HepG2 (cell line): Measurements from ENCODE around the gene WDR45B. TPM values are rescaled to one million over a fixed set of nuclear protein-coding genes. Genes with fewer than 3 reads are reported as not detected.
"Not testable (repeated sequence)": the region's sequence is repeated elsewhere in the genome, so short reads cannot be mapped to it uniquely, and the experiment has no call there.

Experiments used
- ATAC-seq: fragments of 200-7000 bp; cut with Tn5 transposase; 3 replicates; pipeline ENCODE4 v1.9.1; 2020; ENCODE audit warnings: mild to moderate bottlenecking, moderate library complexity
- BruUV-seq: library from RNA; stranded (reverse); fragments of 400-500 nt; replicated peaks from 2 replicates; lab custom pipeline; 2021; lab: Mats Ljungman, UMichigan
- CTCF ChIA-PET: fragments of 300-600 bp; formaldehyde crosslinking; extraction: SDS; loops from one replicate; lab custom pipeline; 2021; ENCODE audit warnings: low total read pairs, inconsistent platforms, low intra/inter-chr PET ratio; lab: Yijun Ruan, JAX
- POLR2A ChIA-PET: fragments of 350-600 bp; sonication (Branson Sonifier 250); formaldehyde crosslinking; loops from one replicate; lab custom pipeline; 2020; ENCODE audit warnings: antibody characterized with exemption, inconsistent platforms; lab: Yijun Ruan, JAX
- DNase-seq: peaks from one replicate; pipeline ENCODE4 v3.0.0-alpha.2; 2015; ENCODE audit warnings: low spot score
- FAIRE-seq: peaks from 3 replicates; lab custom pipeline; 2011; peaks lifted over from hg19 to GRCh38; lab: Jason Lieb, UNC
- H2AFZ ChIP-seq: one replicate; pipeline ENCODE4 v1.6.1; 2011; ENCODE audit warnings: low read length, inconsistent platforms
- H3K27ac ChIP-seq: fragments of 300-600 bp; 3 replicates; pipeline ENCODE4 v1.8.0; 2011; ENCODE audit warnings: mixed run types, mild to moderate bottlenecking, mixed read lengths, low read length, inconsistent platforms; ENCODE audit not compliant: insufficient read depth; ENCODE audit errors: extremely low read length
- H3K27me3 ChIP-seq, 2 experiments: fragments of 200-600 bp in 1 of 2; 2 replicates in 1 of 2; 3 replicates in 1 of 2; pipeline versions ENCODE4 v1.6.0 to v1.8.0; 2011; ENCODE audit warnings: low read length in 2 of 2, mild to moderate bottlenecking in 2 of 2, moderate library complexity in 2 of 2, inconsistent platforms in 1 of 2; ENCODE audit not compliant: insufficient read depth in 2 of 2, control insufficient read depth in 1 of 2
- H3K36me3 ChIP-seq, 2 experiments: fragments of 200-600 bp in 1 of 2; replicated peaks in 1 of 2; 2 replicates in 1 of 2; 3 replicates in 1 of 2; pipeline versions ENCODE4 v1.5.1 to v1.8.0; 2011; ENCODE audit warnings: low read length in 2 of 2, inconsistent platforms in 1 of 2; ENCODE audit not compliant: insufficient read depth in 2 of 2, control insufficient read depth in 1 of 2
- H3K4me1 ChIP-seq: 2 replicates; pipeline ENCODE4 v1.5.1; 2012; ENCODE audit warnings: low read length, inconsistent platforms; ENCODE audit not compliant: insufficient read depth
- H3K4me2 ChIP-seq: 2 replicates; pipeline ENCODE4 v1.6.0; 2011; ENCODE audit warnings: low read depth, low read length, inconsistent platforms
- H3K4me3 ChIP-seq, 3 experiments: fragments of 200-600 bp in 1 of 3; sonication (generic), shearing (Covaris generic) in 1 of 3; replicated peaks in 1 of 3; 2 replicates each; pipeline ENCODE4 v1.5.1; 2011 to 2016; ENCODE audit warnings: low read length in 3 of 3, inconsistent platforms in 2 of 3, low read depth in 2 of 3, mild to moderate bottlenecking in 2 of 3, control low read depth in 1 of 3, mixed read lengths in 1 of 3; ENCODE audit not compliant: insufficient read depth in 1 of 3
- H3K79me2 ChIP-seq: one replicate; pipeline ENCODE4 v1.6.1; 2011; ENCODE audit warnings: low read length, inconsistent platforms; ENCODE audit not compliant: insufficient read depth
- H3K9ac ChIP-seq: 2 replicates; pipeline ENCODE4 v1.6.0; 2011; ENCODE audit warnings: mild to moderate bottlenecking, low read depth, low read length, inconsistent platforms; ENCODE audit not compliant: insufficient read depth
- H3K9me3 ChIP-seq: 2 replicates; pipeline ENCODE4 v1.5.1; 2012; ENCODE audit warnings: mild to moderate bottlenecking, low read length
- H4K20me1 ChIP-seq: 2 replicates; pipeline ENCODE4 v1.6.0; 2011; ENCODE audit warnings: inconsistent platforms, mild to moderate bottlenecking, low read length, moderate library complexity; ENCODE audit not compliant: insufficient read depth
- ATAD3A ChIP-seq: sonication (generic); formaldehyde crosslinking; IDR thresholded peaks from 2 replicates; pipeline ENCODE4 v1.4.0; 2020; ENCODE audit warnings: missing genetic modification reagents
- NR3C1 ChIP-seq: sonication (generic); formaldehyde crosslinking; IDR thresholded peaks from 2 replicates; pipeline ENCODE4 v1.4.0; 2020; ENCODE audit warnings: missing genetic modification reagents
- RBM22 ChIP-seq: fragments of 200-400 bp; formaldehyde crosslinking; optimal IDR thresholded peaks from 2 replicates; pipeline ENCODE3; 2017; ENCODE audit warnings: mild to moderate bottlenecking, low read length, moderate library complexity
- XRCC5 ChIP-seq: fragments of 200-400 bp; formaldehyde crosslinking; optimal IDR thresholded peaks from 2 replicates; pipeline ENCODE3; 2017; ENCODE audit warnings: mild to moderate bottlenecking, low read length
- ZBTB33 ChIP-seq: sonication (generic); formaldehyde crosslinking; IDR thresholded peaks from 2 replicates; pipeline ENCODE4 v1.4.0; 2020; ENCODE audit warnings: missing genetic modification reagents
- ZFP91 ChIP-seq: sonication (generic); formaldehyde crosslinking; IDR thresholded peaks from 2 replicates; pipeline ENCODE4 v1.9.0; 2022; ENCODE audit warnings: missing genetic modification reagents, mild to moderate bottlenecking, borderline replicate concordance
- WGBS: methylation state at CpG from one replicate; pipeline ENCODE4 v1.1.6; 2017; ENCODE audit warnings: low lambda C conversion rate; 5-methylcytosine and 5-hydroxymethylcytosine counted together
- in situ Hi-C: cut with HindIII; loops from 2 replicates; pipeline ENCODE4 v1.10.0; 2017; ENCODE audit warnings: low pct_unique_long_range_greater_than_20kb; ENCODE audit not compliant: extremely low pct_ligation_motif_present
- intact Hi-C: fragments of 100-400 bp; cut with micrococcal nuclease; formaldehyde crosslinking; loops from one replicate; pipeline ENCODE4 v1.10.0; 2022; ENCODE audit not compliant: unreplicated experiment
- polyA plus RNA-seq, 8 experiments: library from polyadenylated mRNA; depleted of rRNA in 3 of 8; stranded (reverse) in 7 of 8; unstranded in 1 of 8; fragments of >200 nt; fragmentation: Illumina TruSeq in 4 of 8; extraction: Trizol in 4 of 8; gene quantifications; 2 replicates each; pipeline versions ENCODE4 v1.2.1 to v1.2.3, GENCODE V29; 2011 to 2016; ENCODE audit warnings: low read depth in 4 of 8, missing spikeins in 1 of 8, mixed read lengths in 1 of 8; ENCODE audit not compliant: insufficient read depth in 1 of 8
- total RNA-seq, 5 experiments: library from RNA; depleted of rRNA; stranded (reverse); fragments of >200 nt; fragmentation: Illumina TruSeq; extraction: Trizol; gene quantifications; 2 replicates each; pipeline ENCODE4 v1.2.3, GENCODE V29; 2016; ENCODE audit warnings: low read depth in 1 of 5

The WDR45B gene
- total and polyA plus RNA-seq, 2 of the 13 experiments (the other 11 are each of a cell fraction or from before 2014, with no cell fraction given) = 86.2 to 155 TPM

DNA sequence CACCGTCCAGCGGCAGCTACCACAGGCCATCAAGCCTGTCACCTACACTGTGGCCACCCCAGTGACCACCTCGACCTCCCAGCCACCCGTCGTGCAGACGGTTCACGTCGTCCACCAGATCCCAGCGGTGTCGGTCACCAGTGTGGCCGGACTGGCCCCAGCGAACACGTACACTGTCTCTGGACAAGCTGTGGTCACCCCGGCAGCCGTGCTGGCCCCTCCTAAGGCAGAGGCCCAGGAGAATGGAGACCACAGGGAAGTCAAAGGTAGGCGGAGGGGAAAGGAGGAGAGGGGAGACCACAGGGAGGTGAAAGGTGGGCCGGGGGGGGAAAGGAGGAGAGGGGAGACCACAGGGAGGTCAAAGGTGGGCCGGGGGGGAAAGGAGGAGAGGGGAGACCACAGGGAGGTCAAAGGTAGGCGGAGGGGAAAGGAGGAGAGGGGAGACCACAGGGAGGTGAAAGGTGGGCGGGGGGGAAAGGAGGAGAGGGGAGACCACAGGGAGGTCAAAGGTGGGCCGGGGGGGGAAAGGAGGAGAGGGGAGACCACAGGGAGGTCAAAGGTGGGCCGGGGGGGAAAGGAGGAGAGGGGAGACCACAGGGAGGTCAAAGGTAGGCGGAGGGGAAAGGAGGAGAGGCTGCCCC lies 62.2 kb downstream of the WDR45B start:
- H3K27ac ChIP-seq, POLR2A ChIA-PET, ATAC-seq, H4K20me1 ChIP-seq, DNase-seq, H3K79me2 ChIP-seq, H3K4me2 ChIP-seq, H3K9ac ChIP-seq, in situ Hi-C loops, BruUV-seq, H3K4me1 ChIP-seq, H3K9me3 ChIP-seq, H3K27me3 ChIP-seq, intact Hi-C loops, H2AFZ ChIP-seq, H3K4me3 ChIP-seq, CTCF ChIA-PET: not testable (repeated sequence)
- 88% methylated on average over 23 of the region's 23 CpGs for WGBS
- FAIRE-seq = peak; percentile 55
- peaks cover 35 to 74% of the 10 kb centered on the region in 2 experiments for H3K36me3 ChIP-seq
- peak; percentile 53; the same call in 1 of the 2 replicates for TF ChIP-seq NR3C1 (CRISPR knock-in tag)
- 0 out of 2 replicates have a peak, but pooled peaks have one; percentile 32 for TF ChIP-seq ATAD3A

DNA sequence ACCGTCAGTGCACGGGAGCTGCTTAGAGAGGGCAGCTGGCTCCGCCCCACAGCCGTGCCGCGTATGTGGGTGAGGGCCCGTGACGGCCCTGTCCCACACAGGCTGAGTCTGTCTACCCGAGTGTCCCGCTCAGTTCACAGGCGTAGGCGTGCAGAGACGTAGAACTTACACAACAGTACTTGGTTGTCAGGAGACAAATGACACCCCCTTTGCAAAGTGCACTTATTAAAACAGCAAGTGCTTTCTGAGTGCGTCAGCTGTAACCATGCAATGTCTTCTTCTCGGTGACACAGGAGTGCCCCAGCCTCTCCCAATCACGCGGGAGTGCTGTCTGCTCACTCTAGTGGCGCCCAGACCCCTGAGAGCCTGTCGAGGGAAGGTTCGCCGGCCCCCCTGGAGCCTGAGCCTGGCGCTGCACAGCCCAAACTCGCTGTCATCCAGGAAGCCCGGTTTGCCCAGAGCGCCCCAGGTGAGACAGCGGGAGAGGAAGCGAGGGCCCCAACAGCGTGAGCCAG lies 64.5 kb downstream of the WDR45B start:
- H3K27me3 ChIP-seq = no peaks in the 10 kb centered on the region
- H3K79me2 ChIP-seq = peaks cover 9% of the 10 kb centered on the region
- H4K20me1 ChIP-seq = no peaks in the 10 kb centered on the region
- no TSS peak for BruUV-seq
- H3K9me3 ChIP-seq = no peaks in the 10 kb centered on the region
- TF ChIP-seq RBM22 (peak; percentile 68), ZFP91 (0 out of 2 replicates have a peak, but pooled peaks have one; percentile 16), ZBTB33 (CRISPR knock-in tag) (0 out of 2 replicates have a peak, but pooled peaks have one; percentile 4), XRCC5 (no peak)
- H3K27ac ChIP-seq = no peak overlapping the region
- peaks cover 40 to 75% of the 10 kb centered on the region in 2 experiments for H3K36me3 ChIP-seq
- CTCF ChIA-PET = no interaction called here
- POLR2A ChIA-PET = no interaction called here
- no peak overlapping the region for H3K4me2 ChIP-seq
- H3K4me3 ChIP-seq = no peak overlapping the region
- in situ Hi-C loops = no loop called here
- intact Hi-C loops = no loop called here
- DNase-seq = no peak
- H2AFZ ChIP-seq = no peak overlapping the region
- no peaks in the 10 kb centered on the region for H3K4me1 ChIP-seq
- no peak overlapping the region for H3K9ac ChIP-seq
- WGBS = 95% methylated on average over 28 of the region's 28 CpGs
- no peak for FAIRE-seq
- ATAC-seq = peak; percentile 15; the same call in 2 of the 3 replicates
